LHCN-M2 (cell line): ENCODE results near the gene DCTPP1. TPM values are rescaled to one million over a fixed set of nuclear protein-coding genes. Genes with fewer than 3 reads are reported as not detected.
A peak's percentile ranks its signal among the peaks of the same experiment; 100 is the strongest.

Experiments
- DNase-seq: peaks from one replicate; pipeline ENCODE4 v3.0.0-alpha.2; 2012; ENCODE audit warnings: low read depth
- total RNA-seq: library from RNA; depleted of rRNA; stranded (reverse); fragments of >200 nt; gene quantifications from 2 replicates; pipeline ENCODE4 v1.2.3, GENCODE V29; 2014

Gene DCTPP1
- total RNA-seq, 1 experiment from 2014 or later: 31.7 TPM

DNA sequence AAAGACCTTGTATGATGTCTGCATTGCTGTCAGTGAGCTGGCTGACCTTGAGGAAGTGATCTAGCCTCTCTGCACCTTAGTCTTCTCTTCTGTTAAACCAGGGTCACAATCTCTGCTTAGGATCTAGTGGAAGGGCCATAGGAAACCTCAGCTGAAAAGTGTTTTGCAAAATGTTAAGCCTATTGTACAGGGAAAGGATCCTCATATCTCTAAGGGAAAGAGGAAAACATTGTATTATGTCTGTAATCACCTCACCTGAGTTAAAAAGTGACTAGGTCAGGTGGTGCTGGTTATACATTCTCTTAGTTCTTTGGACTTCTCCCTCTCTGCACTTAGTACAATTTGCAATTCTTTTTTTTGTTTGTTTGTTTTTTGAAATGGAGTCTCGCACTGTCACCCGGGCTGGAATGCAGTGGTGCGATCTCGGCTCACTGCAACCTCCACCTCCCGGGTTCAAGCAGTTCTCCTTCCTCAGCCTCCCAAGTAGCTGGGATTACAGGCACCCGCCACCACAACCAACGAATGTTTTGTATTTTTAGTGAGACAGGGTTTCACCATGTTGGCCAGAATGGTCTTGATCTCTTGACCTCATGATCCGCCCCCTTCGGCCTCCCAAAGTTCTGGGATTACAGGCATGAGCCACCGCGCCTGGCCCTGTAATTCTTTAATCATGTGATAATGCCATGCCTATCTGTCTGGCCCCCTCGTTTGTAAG is 17.8 kb upstream of the DCTPP1 start:
- DNase-seq: no peak

DNA sequence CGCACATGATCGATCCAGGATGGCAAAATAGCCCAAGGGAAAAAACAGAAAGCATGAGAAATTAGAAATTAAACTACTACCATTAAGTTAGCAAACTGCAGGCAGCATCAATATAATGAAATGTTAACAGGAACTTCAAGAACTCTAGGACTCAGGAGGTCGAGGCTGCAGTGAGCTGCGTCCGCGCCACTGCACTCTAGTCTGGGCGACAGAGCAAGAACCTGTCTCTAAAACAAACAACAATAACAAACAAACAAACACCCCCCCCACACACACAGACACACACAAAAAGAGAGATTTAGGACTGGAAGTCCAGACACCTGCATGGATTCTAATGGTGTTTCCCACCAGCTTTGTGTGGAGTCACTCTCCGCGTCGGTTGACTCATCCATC is 16.4 kb upstream of the DCTPP1 start:
- no peak for DNase-seq

DNA sequence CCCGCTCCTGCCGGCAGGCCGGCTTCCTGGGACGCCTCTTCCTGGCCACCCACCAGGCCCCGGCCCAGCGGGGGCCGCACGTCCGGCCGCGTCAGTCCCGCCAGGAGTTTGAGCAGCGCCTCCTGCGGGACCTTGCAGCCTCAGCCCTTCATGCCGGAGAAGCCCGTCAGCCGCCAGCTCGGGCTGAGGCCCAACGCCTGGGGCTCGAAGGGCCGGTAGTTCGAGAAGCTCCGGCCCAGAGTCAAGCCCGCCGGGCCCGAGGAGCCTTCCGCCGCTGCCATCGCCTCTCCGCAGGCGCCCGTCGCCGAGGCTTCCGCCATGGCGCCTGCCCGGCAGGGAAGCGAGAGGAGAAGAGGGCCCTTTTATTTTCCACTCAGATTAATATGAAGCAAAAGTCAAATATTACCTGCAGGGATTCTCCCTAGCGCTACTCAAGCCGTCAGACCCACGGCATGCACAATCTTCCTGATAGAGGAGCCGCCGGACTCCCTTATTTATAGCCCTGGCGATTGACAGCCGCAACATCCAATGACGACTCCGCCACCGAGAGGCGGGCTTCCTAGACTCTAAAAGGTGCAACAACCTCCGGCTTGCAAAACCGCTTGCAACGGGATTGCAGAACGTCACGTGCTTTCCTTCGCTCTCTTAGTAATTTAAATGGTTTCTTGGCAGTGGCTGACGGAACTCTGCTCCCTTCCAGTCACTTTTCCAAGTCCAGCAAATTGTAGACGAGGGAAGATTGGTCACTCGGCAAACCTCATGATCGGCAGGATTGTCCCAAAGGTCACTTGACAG is 15.8 kb upstream of the DCTPP1 start, which contains the start of gene SEPHS2:
Gene SEPHS2, minus strand, starts transcription at position 467 of the 795 bp plus-strand sequence. Its CDS starts 147 bp downstream, at position 320.
- peak; percentile 96 for DNase-seq

DNA sequence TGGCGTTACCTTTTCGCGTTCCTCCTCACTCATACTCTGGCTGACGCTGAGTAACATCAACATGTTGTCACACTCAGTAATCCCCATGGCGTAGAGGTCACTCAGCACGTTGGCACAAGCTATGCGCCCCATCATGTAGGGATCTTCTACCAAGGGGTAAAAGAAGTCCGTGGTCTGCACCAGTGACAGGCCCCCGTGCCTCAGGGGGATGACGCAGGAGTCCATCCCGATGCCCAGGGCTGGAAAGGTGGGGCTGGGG is 15.2 kb upstream of the DCTPP1 start:
- DNase-seq: no peak

DNA sequence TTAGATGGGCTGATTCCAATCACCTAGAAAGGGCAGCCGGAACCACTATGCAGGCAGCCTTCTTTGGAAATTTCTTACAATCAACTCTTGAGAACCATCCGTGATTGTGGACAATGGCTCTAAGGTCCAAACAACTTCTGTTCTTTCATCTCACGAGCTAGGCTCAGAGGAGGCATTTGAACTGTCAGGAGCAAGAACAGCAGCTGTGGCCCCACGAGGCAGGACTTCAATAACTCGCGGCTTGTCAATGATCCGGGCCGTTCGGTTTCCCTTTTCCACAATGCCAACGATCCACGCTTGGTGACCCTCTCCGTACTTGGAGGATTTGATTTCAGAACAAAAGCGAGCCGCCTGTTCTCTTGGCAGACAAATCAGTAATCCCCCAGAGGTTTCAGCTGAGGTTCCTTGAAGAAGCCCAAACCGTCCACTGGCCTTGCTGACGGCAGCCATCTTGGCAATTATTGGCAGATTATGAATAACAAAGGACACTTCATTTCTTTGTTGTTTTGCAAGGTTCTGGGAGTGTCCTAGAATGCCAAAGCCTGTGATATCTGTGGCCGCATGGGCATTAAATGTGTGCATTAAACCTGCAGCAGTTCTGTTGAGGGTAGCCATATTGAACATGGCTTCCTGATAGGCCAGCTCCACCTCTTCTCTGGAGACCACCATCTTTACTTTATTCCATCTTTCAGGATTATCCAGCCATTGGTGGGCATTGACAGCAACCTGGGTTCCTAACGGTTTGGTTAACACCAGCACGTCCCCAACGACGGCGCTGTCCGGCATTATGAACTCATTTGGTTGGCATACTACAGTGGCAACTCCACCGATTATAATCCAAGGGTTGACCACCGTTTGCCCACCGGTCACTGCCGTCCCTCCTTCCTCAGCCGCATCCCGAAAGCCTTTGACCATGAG is 14.7 kb upstream of the DCTPP1 start:
- no peak for DNase-seq

DNA sequence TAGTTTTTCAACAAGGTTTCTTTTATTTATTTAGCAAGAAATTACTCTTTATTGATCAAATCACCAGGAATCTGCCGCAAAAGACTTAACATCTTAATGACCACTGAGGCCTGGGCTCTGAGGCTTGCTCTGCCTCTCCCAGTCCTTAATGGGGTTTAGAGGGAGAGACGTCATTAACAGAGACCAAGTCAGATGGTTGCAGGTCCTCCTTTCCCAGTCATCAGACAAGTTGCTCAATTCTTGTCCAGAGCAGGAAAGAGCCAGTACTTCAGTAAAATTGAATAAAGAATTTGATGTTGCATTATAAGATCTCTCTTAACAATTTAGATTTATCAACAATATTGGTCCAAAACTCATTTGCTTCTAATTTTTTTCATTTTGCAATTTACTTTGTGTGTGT is 13.8 kb upstream of the DCTPP1 start:
- DNase-seq: no peak

DNA sequence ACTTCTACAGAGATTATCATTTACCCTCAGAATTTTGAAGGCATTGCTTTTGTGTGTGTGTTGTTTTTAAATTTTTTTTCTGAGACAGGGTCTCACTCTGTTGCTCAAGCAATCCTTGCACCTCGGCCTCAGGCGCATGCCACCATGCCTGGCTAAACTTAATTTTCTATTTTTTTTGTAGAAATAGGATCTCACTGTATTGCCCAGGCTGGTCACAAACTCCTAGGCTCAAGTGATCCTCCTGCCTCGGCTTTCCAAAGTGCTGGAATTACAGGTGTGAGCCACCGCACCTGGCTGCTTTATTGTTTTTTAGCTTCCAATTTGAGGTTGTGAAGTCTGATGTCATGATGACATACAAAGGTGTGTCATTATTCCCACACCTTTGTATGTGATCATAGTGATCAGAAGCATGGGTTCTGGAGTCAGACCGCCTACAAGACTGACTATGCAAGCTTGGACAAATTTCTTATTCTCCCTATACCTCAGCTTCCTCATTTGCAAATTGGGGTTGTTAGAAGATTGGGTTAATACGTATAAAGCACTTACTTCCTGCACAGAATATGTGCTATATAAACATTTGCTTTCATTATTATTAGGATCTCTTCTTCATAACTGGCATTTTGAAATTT is 10.0 kb upstream of the DCTPP1 start:
- DNase-seq: no peak

DNA sequence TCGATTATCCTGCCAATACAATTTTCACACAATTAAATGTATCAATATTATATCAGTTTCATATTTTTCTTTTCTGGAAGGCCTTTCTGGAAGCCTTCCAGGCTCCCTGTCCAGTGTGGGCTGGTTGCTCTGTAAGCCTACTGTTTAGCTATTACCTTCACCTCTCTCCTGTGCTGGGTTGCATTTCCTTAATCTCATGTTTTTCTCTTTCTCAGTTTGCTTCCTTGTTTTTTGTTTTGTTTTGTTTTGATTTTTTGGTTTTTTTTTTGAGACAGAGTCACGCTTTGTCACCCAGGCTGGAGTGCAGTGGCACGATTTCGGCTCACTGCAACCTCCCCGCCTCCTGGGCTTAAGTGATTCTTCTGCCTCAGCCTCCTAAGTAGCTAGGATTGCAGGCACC is 9.0 kb upstream of the DCTPP1 start:
- DNase-seq: no peak

DNA sequence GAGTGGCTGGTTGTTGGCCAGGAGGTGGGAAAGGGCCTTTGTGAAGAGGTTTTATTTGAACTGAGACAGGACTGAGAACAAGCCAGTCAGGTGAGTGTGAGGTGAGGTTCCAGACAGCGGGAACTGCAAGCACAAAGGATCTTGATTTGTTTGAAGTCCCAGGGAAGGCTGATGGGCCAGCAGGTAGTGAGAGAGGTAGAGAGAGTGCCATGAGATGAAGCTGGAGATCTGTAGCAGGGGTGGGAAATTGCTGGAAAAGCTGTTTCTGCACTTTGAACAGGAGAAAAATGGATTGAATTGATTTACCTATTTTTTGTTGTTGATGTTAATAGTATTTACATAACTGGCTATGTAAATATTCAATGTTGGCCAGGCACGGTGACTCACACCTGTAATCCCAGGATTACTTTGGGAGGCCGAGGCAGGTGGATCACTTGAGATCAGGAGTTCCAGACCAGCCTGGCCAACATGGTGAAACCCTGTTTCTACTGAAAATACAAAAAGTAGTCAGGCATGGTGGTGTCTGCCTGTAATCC is 7.7 kb upstream of the DCTPP1 start:
- DNase-seq: no peak

DNA sequence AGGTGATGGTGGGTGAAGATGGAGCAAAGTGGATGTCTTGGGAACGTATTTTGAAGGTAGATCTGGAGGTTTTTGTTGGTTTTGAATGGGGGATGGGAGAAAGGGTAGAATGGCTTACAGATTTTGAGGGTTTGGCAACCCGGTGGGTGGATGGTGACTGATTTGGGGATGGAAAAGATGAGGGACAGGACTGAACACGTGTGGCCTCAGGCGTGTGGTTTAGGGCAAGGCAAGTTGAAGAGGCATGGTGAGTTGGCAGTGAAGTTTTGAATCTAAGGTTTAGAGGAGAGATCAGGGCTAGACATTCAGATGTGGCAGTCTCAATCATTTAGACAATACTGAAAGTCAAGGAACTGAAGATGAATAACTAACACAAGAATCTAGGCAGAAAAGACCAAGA is 5.0 kb upstream of the DCTPP1 start:
- DNase-seq: no peak

DNA sequence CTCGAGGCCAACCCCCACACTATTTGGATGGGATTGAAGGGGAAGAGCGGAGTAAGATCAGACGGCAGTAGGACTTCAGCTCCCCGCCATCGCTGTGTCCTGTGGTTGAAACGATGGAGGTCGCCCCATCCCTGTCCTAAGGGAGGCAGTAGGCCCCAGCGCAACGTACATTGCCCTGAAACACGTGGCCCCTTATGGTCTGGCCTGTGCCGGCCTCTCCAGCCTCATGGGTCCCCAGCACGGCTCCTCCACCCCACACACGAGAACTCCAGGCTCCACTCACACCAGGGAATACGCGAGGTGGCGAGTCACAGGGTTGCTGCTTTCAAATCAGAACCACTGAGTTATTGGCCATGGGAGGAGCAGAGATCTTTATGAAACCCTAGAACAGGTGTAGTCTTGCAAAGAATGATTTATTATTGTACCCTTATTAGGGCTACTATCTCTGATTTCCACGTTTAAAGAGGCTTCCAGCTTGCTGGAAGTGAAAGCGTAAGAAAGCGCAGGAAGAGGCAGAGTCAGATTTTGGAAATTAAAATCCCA is 669 bp upstream of the DCTPP1 start:
- DNase-seq: peak; percentile 35

DNA sequence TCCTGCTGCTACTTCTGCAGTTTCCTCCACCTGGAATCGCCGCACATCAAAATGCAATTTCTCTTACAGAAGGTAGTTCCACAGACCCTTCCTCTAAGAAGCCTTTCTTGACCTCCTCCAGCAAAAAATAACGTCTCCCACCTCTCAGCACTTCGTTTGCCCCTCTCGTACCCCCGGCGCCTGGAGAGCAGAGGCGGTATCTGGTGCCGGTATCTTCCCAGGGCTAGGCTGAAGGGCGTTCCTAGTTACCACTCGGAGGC is 482 bp downstream of the DCTPP1 start:
- DNase-seq: no peak

DNA sequence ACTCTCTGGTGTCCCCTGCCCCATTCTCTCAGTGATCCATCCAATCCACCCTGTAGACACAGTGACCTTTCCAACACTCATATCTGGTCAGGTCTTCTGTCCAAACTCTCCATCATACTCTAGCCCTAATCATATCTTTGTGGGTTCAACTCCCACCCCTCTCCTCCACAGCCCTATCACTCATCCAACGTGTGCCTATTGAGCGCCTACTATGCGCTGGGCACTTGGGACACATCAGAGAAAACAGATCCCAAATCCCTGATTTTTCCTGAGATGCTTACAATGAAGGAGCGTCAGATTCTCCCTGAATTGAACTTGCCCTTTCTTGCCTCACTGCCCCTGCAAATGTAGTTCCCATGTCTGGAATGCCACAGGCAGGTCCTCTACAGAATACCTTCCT is 1.8 kb downstream of the DCTPP1 start:
- no peak for DNase-seq

DNA sequence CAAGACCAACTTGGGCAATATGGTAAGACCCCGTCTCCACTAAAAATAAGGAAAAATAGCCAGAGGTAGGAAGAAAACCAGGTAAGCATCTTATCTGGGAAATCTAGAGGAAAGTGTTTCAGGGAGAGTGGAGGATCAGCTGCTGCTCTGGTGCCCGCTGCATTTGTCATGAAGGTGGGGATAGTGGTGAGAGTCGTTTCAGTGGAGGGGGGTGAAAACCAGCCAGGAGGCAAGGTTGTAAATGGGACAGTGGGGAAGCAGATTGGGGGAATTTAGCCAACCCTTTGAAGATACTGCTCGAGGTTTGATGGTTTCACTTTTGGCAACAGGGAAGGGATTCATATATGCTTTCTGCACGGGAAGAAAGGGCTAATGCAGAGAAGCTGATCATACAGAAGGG is 8.8 kb downstream of the DCTPP1 start:
- DNase-seq: no peak

DNA sequence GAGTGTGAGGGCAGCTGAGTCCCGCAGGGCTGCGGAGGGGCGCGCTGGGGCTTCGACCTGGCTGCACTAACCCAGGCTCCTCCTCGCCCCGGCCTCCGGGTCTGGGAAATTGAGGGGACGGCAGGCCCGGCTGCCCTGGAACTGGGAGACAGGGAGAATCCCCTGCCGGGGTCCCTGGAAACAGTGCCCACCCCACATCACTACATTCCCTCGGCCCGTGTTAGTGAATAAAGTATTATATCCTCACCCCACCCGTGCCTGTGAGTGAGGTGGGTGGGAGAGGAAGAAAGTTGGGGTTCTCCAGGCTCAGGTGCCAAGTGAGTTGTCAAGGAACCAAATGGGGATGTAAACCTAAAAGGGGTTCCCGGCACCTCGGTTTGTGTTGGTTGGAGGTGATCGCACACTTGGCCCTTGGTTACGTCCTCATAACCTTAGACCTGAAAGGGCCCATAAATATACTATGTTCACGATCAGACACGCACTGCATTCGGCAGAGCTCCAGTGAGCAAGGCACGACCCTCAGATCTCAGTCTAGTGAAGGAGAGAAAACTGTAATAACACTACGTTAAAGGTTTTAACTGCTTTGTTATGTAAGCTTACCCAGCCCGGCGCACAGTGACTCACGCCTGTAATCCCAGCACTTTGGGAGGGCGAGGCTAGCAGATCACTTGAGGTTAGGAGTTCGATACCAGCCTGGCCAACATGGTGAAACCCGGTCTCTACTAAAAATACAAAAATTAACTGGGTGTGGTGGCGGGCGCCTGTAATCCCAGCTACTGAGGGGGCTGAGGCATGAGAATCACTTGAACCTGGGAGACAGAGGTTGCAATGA is 11.3 kb downstream of the DCTPP1 start:
- DNase-seq: peak; percentile 25

DNA sequence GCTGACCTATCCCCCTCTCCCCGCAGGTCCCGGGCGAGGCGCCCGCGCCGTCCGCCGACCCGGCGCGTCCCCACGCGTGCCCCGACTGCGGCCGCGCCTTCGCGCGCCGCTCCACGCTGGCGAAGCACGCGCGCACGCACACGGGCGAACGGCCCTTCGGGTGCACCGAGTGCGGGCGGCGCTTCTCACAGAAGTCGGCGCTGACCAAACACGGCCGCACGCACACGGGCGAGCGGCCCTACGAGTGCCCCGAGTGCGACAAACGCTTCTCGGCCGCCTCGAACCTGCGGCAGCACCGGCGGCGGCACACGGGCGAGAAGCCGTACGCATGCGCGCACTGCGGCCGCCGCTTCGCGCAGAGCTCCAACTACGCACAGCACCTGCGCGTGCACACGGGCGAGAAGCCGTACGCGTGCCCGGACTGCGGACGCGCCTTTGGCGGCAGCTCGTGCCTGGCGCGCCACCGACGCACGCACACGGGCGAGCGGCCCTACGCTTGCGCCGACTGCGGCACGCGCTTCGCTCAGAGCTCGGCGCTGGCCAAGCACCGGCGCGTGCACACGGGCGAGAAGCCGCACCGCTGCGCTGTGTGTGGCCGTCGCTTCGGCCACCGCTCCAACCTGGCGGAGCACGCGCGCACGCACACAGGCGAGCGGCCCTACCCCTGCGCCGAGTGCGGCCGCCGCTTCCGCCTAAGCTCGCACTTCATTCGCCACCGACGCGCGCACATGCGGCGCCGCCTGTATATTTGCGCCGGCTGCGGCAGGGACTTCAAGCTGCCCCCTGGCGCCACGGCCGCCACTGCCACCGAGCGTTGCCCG is 12.1 kb downstream of the DCTPP1 start:
- peak; percentile 67 for DNase-seq

DNA sequence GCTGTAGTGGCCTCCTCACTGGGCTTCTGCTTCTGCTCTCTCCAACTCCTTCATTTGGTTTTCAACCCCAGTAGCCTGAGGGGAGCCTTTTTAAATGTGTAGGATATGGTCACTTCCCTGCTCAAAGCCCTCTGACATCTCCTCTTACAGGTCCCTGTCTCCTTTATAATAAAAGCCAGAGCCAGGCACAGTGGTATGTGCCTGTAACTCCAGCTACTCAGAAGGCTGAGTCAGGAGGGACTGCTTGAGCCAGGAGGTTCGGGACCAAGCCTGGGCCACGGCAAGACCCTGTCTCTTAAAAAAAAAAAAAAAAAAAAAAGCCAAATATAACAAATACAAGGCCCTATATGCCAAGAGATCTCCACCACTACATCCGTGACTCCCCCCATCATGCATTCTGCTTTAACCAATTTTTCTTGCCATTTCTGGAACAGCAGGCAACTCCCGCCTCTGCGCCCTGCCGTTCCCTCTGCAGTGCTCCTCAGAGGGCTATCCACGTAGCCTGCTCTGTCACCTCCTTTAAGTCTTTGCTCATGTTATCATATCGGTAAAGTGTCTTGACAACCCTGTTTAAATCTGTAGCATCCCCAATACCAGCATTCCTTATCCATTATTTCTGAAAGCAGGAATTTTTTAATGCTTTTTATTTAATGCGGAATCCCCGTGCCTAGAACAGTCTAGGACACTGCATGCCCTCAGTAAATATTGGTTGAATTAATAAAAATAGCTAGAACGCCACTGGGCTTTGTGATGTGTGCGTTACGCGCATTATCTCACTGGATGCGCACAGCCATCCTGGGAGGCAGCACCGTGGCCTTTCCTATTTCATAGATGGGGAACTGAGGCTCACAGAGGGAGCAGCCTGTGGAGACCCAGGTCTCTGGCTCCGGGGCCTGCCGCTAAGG is 13.0 kb downstream of the DCTPP1 start:
- DNase-seq: no peak

DNA sequence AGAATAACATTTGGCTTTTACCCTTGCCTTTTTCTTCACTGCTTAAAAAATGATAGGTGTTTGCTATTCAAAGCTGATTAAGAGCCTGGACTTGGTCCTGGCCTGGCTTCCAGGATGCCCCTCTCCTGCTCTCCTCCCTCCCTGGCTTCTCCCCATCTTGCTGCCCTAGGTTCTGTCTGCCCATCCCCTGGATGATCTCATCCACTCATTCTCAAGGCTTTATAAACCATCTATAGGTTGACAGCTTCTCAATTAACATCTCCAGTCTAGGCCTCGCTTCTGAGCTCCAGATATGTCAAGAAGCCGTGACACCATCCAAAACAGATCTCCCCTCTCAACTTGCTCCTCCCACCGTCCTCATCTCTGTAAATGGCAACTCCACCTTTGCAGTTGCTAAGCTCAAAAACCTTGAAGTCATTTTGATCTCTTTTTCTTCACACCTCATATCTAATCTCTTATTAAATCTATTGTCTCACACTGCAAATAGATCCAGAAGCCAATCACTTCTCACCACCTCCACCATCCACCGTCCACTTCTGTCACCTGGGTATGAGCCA is 13.7 kb downstream of the DCTPP1 start:
- DNase-seq: no peak
